Measurements from ENCODE around the gene CELF5.
"Not testable (repeated sequence)": the region's sequence is repeated elsewhere in the genome, so short reads cannot be mapped to it uniquely, and the experiment has no call there.

DNA sequence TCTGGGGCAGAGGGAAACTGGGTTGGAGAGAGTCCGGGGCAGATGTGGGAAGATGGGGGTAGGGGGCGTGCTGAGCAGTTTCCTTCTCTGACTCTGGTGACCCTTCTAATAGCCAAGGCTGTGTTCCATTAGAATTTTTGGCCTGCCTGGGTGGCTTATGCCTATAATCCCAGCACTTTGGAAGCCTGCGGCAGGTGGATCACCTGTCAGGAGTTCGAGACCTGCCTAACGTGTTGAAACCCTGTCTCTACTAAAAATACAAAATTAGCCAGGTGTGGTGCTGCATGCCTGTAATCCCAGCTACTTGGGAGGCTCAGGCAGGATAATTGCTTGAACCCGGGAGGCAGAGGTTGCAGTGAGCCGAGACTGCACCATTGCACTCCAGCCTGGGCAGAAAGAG is 21.6 kb upstream of the CELF5 start:
- TF ChIP-seq, protein P1, sequence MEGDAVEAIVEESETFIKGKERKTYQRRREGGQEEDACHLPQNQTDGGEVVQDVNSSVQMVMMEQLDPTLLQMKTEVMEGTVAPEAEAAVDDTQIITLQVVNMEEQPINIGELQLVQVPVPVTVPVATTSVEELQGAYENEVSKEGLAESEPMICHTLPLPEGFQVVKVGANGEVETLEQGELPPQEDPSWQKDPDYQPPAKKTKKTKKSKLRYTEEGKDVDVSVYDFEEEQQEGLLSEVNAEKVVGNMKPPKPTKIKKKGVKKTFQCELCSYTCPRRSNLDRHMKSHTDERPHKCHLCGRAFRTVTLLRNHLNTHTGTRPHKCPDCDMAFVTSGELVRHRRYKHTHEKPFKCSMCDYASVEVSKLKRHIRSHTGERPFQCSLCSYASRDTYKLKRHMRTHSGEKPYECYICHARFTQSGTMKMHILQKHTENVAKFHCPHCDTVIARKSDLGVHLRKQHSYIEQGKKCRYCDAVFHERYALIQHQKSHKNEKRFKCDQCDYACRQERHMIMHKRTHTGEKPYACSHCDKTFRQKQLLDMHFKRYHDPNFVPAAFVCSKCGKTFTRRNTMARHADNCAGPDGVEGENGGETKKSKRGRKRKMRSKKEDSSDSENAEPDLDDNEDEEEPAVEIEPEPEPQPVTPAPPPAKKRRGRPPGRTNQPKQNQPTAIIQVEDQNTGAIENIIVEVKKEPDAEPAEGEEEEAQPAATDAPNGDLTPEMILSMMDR (tag by site-specific recombination; IDR thresholded peaks at IDR 0.05), result not testable (repeated sequence)
- TF ChIP-seq, protein P2, sequence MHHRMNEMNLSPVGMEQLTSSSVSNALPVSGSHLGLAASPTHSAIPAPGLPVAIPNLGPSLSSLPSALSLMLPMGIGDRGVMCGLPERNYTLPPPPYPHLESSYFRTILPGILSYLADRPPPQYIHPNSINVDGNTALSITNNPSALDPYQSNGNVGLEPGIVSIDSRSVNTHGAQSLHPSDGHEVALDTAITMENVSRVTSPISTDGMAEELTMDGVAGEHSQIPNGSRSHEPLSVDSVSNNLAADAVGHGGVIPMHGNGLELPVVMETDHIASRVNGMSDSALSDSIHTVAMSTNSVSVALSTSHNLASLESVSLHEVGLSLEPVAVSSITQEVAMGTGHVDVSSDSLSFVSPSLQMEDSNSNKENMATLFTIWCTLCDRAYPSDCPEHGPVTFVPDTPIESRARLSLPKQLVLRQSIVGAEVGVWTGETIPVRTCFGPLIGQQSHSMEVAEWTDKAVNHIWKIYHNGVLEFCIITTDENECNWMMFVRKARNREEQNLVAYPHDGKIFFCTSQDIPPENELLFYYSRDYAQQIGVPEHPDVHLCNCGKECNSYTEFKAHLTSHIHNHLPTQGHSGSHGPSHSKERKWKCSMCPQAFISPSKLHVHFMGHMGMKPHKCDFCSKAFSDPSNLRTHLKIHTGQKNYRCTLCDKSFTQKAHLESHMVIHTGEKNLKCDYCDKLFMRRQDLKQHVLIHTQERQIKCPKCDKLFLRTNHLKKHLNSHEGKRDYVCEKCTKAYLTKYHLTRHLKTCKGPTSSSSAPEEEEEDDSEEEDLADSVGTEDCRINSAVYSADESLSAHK (tag by site-specific recombination; IDR thresholded peaks at IDR 0.05), result not testable (repeated sequence)
- not testable (repeated sequence) for TF ChIP-seq SP2, ZNF837, ZFP37 (tag by site-specific recombination; IDR thresholded peaks at IDR 0.05)
- TF ChIP-seq, protein P3, sequence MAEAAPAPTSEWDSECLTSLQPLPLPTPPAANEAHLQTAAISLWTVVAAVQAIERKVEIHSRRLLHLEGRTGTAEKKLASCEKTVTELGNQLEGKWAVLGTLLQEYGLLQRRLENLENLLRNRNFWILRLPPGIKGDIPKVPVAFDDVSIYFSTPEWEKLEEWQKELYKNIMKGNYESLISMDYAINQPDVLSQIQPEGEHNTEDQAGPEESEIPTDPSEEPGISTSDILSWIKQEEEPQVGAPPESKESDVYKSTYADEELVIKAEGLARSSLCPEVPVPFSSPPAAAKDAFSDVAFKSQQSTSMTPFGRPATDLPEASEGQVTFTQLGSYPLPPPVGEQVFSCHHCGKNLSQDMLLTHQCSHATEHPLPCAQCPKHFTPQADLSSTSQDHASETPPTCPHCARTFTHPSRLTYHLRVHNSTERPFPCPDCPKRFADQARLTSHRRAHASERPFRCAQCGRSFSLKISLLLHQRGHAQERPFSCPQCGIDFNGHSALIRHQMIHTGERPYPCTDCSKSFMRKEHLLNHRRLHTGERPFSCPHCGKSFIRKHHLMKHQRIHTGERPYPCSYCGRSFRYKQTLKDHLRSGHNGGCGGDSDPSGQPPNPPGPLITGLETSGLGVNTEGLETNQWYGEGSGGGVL (tag by site-specific recombination; IDR thresholded peaks at IDR 0.05), result not testable (repeated sequence)
